SK-N-SH treated with all-trans-retinoic acid at 6 μM for 48 hours (cell line): ENCODE results near the gene DNMT3A.

Experiments used
- ISL1 ChIP-seq: fragments of 250-450 bp; sonication (Bioruptor Pico); IDR thresholded peaks from 2 replicates; pipeline ENCODE4 v2.1.2; 2022; ENCODE audit warnings: mild to moderate bottlenecking, moderate library complexity
- OSR1 ChIP-seq: fragments of 250-450 bp; sonication (Bioruptor Pico); IDR thresholded peaks from 2 replicates; pipeline ENCODE4 v1.8.0; 2022; ENCODE audit warnings: moderate library complexity, mild to moderate bottlenecking, inconsistent platforms

GRCh38 chr2:25178976-25179375, 162.7 kb downstream of the DNMT3A start:
- no peak for TF ChIP-seq ISL1 (CRISPR knock-in tag)
- TF ChIP-seq OSR1 (CRISPR knock-in tag): no peak
